Measurements from ENCODE around the gene ST6GAL1. TPM values are rescaled to one million over a fixed set of nuclear protein-coding genes. Genes with fewer than 3 reads are reported as not detected.

Gene ST6GAL1
- total RNA-seq, 1 donor from 2014 or later = 5.5 TPM

GRCh38 chr3:187040516-187041361, 110.4 kb downstream of the ST6GAL1 start:
- no peak for FAIRE-seq
- Histone ChIP-seq H3K36me3 (ENCODE audit: control insufficient read depth, insufficient read depth, low read length) (peaks cover 3% of the 10 kb centered on the region), H3K4me3 (ENCODE audit: low read depth, low read length) (no peak overlapping the region), H3K27me3 (ENCODE audit: control insufficient read depth, insufficient read depth, low read length) (no peaks in the 10 kb centered on the region)
- DNase-seq (ENCODE audit: low read depth) = peak; percentile 66
- no peak for TF ChIP-seq CTCF (IDR thresholded peaks at IDR 0.05; ENCODE audit: insufficient read depth, low read length, severe bottlenecking)

GRCh38 chr3:187041362-187042307, 111.3 kb downstream of the ST6GAL1 start:
- TF ChIP-seq CTCF (IDR thresholded peaks at IDR 0.05; ENCODE audit: insufficient read depth, low read length, severe bottlenecking) = no peak
- no peak for FAIRE-seq
- Histone ChIP-seq H3K27me3 (ENCODE audit: control insufficient read depth, insufficient read depth, low read length) (no peaks in the 10 kb centered on the region), H3K36me3 (ENCODE audit: control insufficient read depth, insufficient read depth, low read length) (peaks cover 4% of the 10 kb centered on the region), H3K4me3 (ENCODE audit: low read depth, low read length) (no peak overlapping the region)
- peak; percentile 9 for DNase-seq (ENCODE audit: low read depth)

- no peak for TF ChIP-seq CTCF (IDR thresholded peaks at IDR 0.05; ENCODE audit: insufficient read depth, low read length, severe bottlenecking)
- Histone ChIP-seq H3K27me3 (ENCODE audit: control insufficient read depth, insufficient read depth, low read length) (no peaks in the 10 kb centered on the region), H3K36me3 (ENCODE audit: control insufficient read depth, insufficient read depth, low read length) (peaks cover 4% of the 10 kb centered on the region), H3K4me3 (ENCODE audit: low read depth, low read length) (no peak overlapping the region)
- DNase-seq (ENCODE audit: low read depth) (no peak), FAIRE-seq (no peak)
These were observed 112.0 kb downstream of the ST6GAL1 start for GRCh38 chr3:187042346-187042745.

GRCh38 chr3:187042874-187043458, 112.6 kb downstream of the ST6GAL1 start:
- H3K36me3 ChIP-seq (ENCODE audit: control insufficient read depth, insufficient read depth, low read length) = peaks cover 4% of the 10 kb centered on the region
- no peak for TF ChIP-seq CTCF (IDR thresholded peaks at IDR 0.05; ENCODE audit: insufficient read depth, low read length, severe bottlenecking)
- no peaks in the 10 kb centered on the region for H3K27me3 ChIP-seq (ENCODE audit: control insufficient read depth, insufficient read depth, low read length)
- DNase-seq (ENCODE audit: low read depth) = no peak
- no peak for FAIRE-seq
- H3K4me3 ChIP-seq (ENCODE audit: low read depth, low read length) = no peak overlapping the region

GRCh38 chr3:187044206-187044605, 113.9 kb downstream of the ST6GAL1 start:
- TF ChIP-seq CTCF (IDR thresholded peaks at IDR 0.05; ENCODE audit: insufficient read depth, low read length, severe bottlenecking) = no peak
- H3K27me3 ChIP-seq (ENCODE audit: control insufficient read depth, insufficient read depth, low read length) = no peaks in the 10 kb centered on the region
- no peak for FAIRE-seq
- peaks cover 5% of the 10 kb centered on the region for H3K36me3 ChIP-seq (ENCODE audit: control insufficient read depth, insufficient read depth, low read length)
- DNase-seq (ENCODE audit: low read depth) = peak; percentile 54
- H3K4me3 ChIP-seq (ENCODE audit: low read depth, low read length) = no peak overlapping the region

Measured in bronchial epithelial cell (primary cell).